NT2/D1 (cell line): ENCODE measurements around the gene CREB5.

ENCODE experiments used
- SUZ12 ChIP-seq: IDR thresholded peaks from 2 replicates; pipeline ENCODE4 v1.6.1; 2011; ENCODE audit not compliant: insufficient read length, insufficient read depth; ENCODE audit errors: extremely low read depth
- YY1 ChIP-seq: IDR thresholded peaks from 2 replicates; pipeline ENCODE4 v1.6.1; 2011; ENCODE audit not compliant: insufficient read length, insufficient read depth
- ZNF274 ChIP-seq: IDR thresholded peaks from 2 replicates; pipeline ENCODE4 v1.6.1; 2011; ENCODE audit warnings: mild to moderate bottlenecking, low read depth, low read length

GRCh38 chr7:28411876-28412662 lies at the start of gene CREB5:
- TF ChIP-seq YY1 (no peak), ZNF274 (no peak), SUZ12 (no peak)
